MCF 10A (cell line): ENCODE measurements around the gene ENPEP. TPM values are rescaled to one million over a fixed set of nuclear protein-coding genes. Genes with fewer than 3 reads are reported as not detected.

ENCODE experiments used
- BruUV-seq: library from RNA; stranded (reverse); fragments of 400-500 nt; replicated peaks from 2 replicates; lab custom pipeline; 2021; lab: Mats Ljungman, UMichigan
- CTCF ChIA-PET: fragments of 300-600 bp; sonication (Branson Sonifier 250); formaldehyde crosslinking; extraction: SDS; loops from one replicate; lab custom pipeline; 2021; ENCODE audit warnings: antibody characterized with exemption, inconsistent platforms; lab: Yijun Ruan, JAX
- POLR2A ChIA-PET: fragments of 300-600, 350-650 bp; sonication (Branson Sonifier 250); formaldehyde crosslinking; extraction: SDS; loops from one replicate; lab custom pipeline; 2020; ENCODE audit warnings: antibody characterized with exemption, inconsistent platforms; lab: Yijun Ruan, JAX
- DNase-seq: peaks from one replicate; pipeline ENCODE4 v3.0.0-alpha.2; 2018; ENCODE audit not compliant: unreplicated experiment
- H3K27ac Mint-ChIP-seq: one replicate; pipeline ENCODE4 v1.8.0; 2022; ENCODE audit warnings: mild to moderate bottlenecking, low read depth, mixed read lengths; ENCODE audit not compliant: unreplicated experiment
- H3K27me3 Mint-ChIP-seq: one replicate; pipeline ENCODE4 v1.8.0; 2022; ENCODE audit warnings: mixed read lengths; ENCODE audit not compliant: insufficient read depth, unreplicated experiment
- H3K36me3 Mint-ChIP-seq: one replicate; pipeline ENCODE4 v1.8.0; 2022; ENCODE audit warnings: mild to moderate bottlenecking, moderate library complexity, mixed read lengths; ENCODE audit not compliant: insufficient read depth, unreplicated experiment
- H3K4me1 Mint-ChIP-seq: one replicate; pipeline ENCODE4 v1.8.0; 2022; ENCODE audit warnings: mixed read lengths; ENCODE audit not compliant: insufficient read depth, unreplicated experiment
- H3K4me3 Mint-ChIP-seq: one replicate; pipeline ENCODE4 v1.8.0; 2022; ENCODE audit warnings: mild to moderate bottlenecking, moderate library complexity, mixed read lengths; ENCODE audit not compliant: unreplicated experiment
- H3K9me3 Mint-ChIP-seq: one replicate; pipeline ENCODE4 v1.8.0; 2022; ENCODE audit warnings: mixed read lengths; ENCODE audit not compliant: unreplicated experiment
- intact Hi-C: fragments of 100-400 bp; cut with micrococcal nuclease; formaldehyde crosslinking; loops from 2 replicates; pipeline ENCODE4 v1.14.1; 2022
- total RNA-seq: library from RNA; stranded (reverse); gene quantifications from 2 replicates; pipeline ENCODE4 v1.2.3, GENCODE V29; 2022
- TF ChIP-seq, protein P1 (sequence below): fragments of 200-600 bp; IDR thresholded peaks from one replicate; pipeline ENCODE4 v1.8.0; 2022; ENCODE audit warnings: antibody characterized with exemption, mild to moderate bottlenecking; ENCODE audit not compliant: unreplicated experiment

ENPEP gene
- total RNA-seq, 1 experiment from 2014 or later, result not detected

DNA sequence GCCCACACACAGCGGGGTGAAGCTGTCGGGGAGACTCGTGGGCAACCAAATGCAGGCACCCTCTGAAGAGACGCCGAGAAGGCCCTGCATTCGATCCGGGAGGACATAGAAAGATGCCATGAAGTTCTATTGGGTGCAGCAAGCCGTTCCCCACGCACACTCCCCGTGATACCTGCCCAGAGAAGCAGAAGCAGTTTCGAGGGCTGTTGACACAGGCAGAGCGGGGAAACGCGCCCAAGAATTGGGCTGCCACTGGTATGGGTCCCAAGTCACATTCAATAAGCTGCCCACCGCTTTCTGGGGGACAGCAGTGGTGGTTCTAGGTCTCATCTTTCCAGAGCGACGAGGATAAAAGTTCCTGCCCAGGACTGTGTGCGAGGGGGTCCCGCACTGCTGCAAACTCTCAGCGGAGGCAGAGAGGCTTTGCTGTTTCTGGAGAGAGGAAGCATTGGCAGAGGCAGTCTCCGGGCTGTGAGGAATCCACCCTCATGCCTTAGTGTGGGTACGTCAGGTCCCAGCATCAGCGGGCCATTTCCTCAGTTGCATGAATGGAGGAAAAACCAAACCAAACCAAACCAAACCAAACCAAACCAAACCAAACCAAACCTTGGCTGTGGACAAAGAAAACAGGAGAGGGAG, 136.8 kb downstream of the ENPEP start:
- no peak overlapping the region for H3K4me3 Mint-ChIP-seq
- H3K27ac Mint-ChIP-seq, result no peak overlapping the region
- intact Hi-C loops, result no loop called here
- ChIA-PET CTCF (interaction anchor here (0.6 to 1.3 kb wide), 2 partner anchors 10 to 29 kb away, joined by 3 read pairs; partner anchors contain the start of gene PITX2), POLR2A (no interaction called here)
- no peaks in the 10 kb centered on the region for H3K4me1 Mint-ChIP-seq
- DNase-seq, result no peak
- no peaks in the 10 kb centered on the region for H3K9me3 Mint-ChIP-seq
- no peaks in the 10 kb centered on the region for H3K36me3 Mint-ChIP-seq
- TF ChIP-seq, protein P1, sequence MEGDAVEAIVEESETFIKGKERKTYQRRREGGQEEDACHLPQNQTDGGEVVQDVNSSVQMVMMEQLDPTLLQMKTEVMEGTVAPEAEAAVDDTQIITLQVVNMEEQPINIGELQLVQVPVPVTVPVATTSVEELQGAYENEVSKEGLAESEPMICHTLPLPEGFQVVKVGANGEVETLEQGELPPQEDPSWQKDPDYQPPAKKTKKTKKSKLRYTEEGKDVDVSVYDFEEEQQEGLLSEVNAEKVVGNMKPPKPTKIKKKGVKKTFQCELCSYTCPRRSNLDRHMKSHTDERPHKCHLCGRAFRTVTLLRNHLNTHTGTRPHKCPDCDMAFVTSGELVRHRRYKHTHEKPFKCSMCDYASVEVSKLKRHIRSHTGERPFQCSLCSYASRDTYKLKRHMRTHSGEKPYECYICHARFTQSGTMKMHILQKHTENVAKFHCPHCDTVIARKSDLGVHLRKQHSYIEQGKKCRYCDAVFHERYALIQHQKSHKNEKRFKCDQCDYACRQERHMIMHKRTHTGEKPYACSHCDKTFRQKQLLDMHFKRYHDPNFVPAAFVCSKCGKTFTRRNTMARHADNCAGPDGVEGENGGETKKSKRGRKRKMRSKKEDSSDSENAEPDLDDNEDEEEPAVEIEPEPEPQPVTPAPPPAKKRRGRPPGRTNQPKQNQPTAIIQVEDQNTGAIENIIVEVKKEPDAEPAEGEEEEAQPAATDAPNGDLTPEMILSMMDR, result no peak
- peaks cover 7% of the 10 kb centered on the region for H3K27me3 Mint-ChIP-seq
- BruUV-seq, result no TSS peak

DNA sequence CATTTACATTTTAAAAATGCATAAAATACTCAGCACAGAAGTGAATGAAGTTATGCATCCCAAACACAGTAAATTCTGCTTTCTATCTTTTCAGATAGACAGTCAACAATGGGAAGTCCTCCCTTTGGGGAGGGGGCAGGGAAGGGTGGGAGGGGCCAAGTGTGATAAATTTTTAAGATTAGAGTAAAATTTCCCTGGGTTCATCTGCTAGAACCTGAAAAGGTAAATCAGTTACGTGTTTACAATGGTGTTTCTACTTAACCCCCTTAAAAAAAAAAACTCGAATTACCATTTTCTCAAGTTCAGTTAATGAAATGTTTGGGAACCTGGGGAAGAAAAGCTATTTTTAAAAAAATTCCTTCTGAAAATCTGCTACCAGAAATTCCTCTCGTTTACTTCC, 137.8 kb downstream of the ENPEP start:
- ChIA-PET POLR2A (interaction anchor here (0.6 kb wide), 1 partner anchor 496 kb away, joined by 3 read pairs; no protein-coding TSS in a partner anchor), CTCF (interaction anchor here (0.6 kb wide), 2 partner anchors 10 to 271 kb away, joined by 3 read pairs; no protein-coding TSS in a partner anchor)
- TF ChIP-seq, protein P1, result no peak
- Mint-ChIP-seq H3K9me3 (no peaks in the 10 kb centered on the region), H3K27me3 (no peaks in the 10 kb centered on the region), H3K27ac (no peak overlapping the region), H3K4me3 (no peak overlapping the region), H3K4me1 (no peaks in the 10 kb centered on the region), H3K36me3 (no peaks in the 10 kb centered on the region)
- no peak for DNase-seq
- no TSS peak for BruUV-seq
- intact Hi-C loops, result no loop called here

DNA sequence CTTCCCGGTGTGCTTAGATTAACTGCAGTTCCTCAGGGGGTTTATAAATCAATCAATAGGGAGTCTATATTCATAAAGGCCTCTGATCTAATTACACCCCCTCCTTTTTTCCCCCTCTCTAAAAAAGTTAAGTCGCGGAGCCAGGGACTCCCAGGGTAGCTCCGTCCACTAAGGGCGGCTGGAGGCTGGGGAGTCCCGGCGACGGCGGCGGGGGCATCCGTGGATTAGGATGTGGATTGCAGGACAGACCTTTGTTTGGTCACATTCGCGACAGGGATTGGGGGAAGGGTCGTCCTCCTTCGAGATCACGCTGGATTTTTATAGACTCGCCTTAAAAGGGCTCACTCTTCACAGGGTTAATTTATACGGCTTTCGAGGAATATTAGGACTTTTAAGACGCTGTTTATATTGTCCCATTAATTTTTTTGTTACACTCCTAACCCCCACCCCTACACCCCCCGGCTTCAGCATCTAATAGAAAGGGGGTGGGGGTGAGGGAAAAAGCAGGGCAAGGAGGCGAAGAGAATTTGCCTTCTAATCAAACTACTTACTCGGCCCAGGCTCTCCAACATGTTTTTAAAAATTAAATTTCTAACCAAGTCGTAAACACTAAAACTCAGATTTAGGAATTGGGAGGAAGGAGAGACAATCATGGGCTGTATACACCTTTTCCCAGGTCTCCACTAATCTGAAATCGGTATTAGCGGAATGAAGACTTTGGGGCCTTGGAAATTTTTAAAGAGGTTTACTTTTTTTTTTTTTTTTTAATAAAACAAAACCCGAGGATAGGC, 138.4 kb downstream of the ENPEP start:
- no peak overlapping the region for H3K27ac Mint-ChIP-seq
- no peak for DNase-seq
- TF ChIP-seq, protein P1, result no peak
- H3K4me1 Mint-ChIP-seq, result no peaks in the 10 kb centered on the region
- CTCF ChIA-PET, result interaction anchor here (0.6 to 0.7 kb wide), 4 partner anchors 272 to 1244 kb away, joined by 3 read pairs; no protein-coding TSS in a partner anchor
- no peak overlapping the region for H3K4me3 Mint-ChIP-seq
- no TSS peak for BruUV-seq
- H3K9me3 Mint-ChIP-seq, result peaks cover 3% of the 10 kb centered on the region
- H3K36me3 Mint-ChIP-seq, result no peaks in the 10 kb centered on the region
- POLR2A ChIA-PET, result interaction anchor here (0.6 kb wide), 1 partner anchor 495 kb away, joined by 3 read pairs; no protein-coding TSS in a partner anchor
- no peaks in the 10 kb centered on the region for H3K27me3 Mint-ChIP-seq
- intact Hi-C loops, result no loop called here

Other genes starting within 250 kb of the ENPEP start
- gene PITX2, start 146.9 kb downstream of the ENPEP start, total RNA-seq, result 0.77 and 0.79 TPM in 2 replicates